Measurements from ENCODE around the gene EXPH5. TPM values are rescaled to one million over a fixed set of nuclear protein-coding genes. Genes with fewer than 3 reads are reported as not detected.
"Not testable (repeated sequence)": the region's sequence is repeated elsewhere in the genome, so short reads cannot be mapped to it uniquely, and the experiment has no call there.

EXPH5 gene
- total RNA-seq, 1 donor from 2014 or later, result 32.8 TPM

DNA sequence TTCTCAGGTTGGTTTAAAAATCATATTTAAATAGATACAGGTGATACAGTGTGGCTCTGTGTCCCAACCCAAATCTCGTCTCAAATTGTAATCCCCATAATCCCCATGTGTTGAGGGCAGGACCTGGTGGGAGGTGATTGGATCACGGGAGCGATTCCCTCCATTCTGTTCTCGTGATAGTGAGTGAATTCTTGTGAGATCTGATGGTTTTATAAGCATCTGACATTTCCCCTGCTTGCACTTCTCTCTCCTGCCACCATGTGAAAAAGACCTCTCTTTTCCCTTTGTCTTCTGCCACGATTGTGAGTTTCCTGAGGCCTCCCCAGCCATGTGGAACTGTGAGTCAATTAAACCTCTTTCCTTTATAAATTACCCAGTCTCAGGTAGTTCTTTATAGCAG lies 9.2 kb upstream of the EXPH5 start:
- not testable (repeated sequence) for H3K9me3 Mint-ChIP-seq (ENCODE audit: low read depth)
- TF ChIP-seq, protein P1, sequence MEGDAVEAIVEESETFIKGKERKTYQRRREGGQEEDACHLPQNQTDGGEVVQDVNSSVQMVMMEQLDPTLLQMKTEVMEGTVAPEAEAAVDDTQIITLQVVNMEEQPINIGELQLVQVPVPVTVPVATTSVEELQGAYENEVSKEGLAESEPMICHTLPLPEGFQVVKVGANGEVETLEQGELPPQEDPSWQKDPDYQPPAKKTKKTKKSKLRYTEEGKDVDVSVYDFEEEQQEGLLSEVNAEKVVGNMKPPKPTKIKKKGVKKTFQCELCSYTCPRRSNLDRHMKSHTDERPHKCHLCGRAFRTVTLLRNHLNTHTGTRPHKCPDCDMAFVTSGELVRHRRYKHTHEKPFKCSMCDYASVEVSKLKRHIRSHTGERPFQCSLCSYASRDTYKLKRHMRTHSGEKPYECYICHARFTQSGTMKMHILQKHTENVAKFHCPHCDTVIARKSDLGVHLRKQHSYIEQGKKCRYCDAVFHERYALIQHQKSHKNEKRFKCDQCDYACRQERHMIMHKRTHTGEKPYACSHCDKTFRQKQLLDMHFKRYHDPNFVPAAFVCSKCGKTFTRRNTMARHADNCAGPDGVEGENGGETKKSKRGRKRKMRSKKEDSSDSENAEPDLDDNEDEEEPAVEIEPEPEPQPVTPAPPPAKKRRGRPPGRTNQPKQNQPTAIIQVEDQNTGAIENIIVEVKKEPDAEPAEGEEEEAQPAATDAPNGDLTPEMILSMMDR (IDR thresholded peaks at IDR 0.05; ENCODE audit: unreplicated experiment), result peak; percentile 14

DNA sequence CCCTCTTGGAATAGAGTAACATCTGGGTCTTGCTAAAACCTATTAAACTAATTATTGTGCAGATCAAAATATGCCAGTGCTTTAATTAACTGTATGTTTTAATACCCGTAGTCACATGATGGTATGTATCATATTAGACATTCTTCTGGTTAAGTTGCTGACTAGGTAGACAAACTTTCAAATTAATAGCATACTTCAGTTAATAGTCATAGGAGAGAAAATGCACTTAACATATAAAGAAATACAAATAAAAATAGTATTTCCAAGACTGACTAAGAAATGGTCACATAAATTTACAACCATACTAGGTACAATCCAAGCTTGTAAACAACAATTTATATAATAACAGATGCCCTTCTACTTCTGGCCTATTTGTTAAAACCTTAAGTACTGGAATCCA lies 7.6 kb upstream of the EXPH5 start:
- Mint-ChIP-seq H3K27me3 (peaks cover 5% of the 10 kb centered on the region), H3K36me3 (ENCODE audit: insufficient read depth) (no peaks in the 10 kb centered on the region), H3K27ac (no peak overlapping the region), H3K4me1 (ENCODE audit: low read depth) (peaks cover 7% of the 10 kb centered on the region), H3K9me3 (ENCODE audit: low read depth) (no peaks in the 10 kb centered on the region), H3K4me3 (ENCODE audit: low read depth) (no peak overlapping the region)
- TF ChIP-seq, protein P1 (IDR thresholded peaks at IDR 0.05; ENCODE audit: unreplicated experiment), result no peak
- no peak for DNase-seq (ENCODE audit: low spot score, unreplicated experiment)

More for the DNA sequence above, 9.2 kb upstream of the EXPH5 start:
- DNase-seq (ENCODE audit: low spot score, unreplicated experiment); H3K27me3 Mint-ChIP-seq; H3K4me3 Mint-ChIP-seq (ENCODE audit: low read depth); H3K27ac Mint-ChIP-seq; H3K36me3 Mint-ChIP-seq (ENCODE audit: insufficient read depth); H3K4me1 Mint-ChIP-seq (ENCODE audit: low read depth): not testable (repeated sequence)

DNA sequence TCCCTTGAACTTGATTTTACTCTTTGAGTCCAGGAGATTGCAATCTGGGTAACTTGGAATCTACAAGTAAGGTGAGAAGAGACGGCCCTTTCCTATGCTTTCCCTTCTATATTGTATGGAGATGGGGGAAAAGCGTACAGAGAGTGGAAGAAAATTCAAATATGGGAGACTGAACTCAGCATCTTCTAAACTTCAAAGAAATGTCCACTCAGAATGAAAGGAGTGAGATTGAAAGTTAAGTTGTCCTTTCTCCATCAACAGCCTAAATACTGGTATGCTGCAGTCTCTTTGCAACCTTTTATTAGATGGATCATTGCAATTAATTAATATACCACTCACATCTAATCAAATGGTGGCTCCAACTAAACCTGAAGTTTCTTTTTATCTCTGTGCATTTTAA lies 6.4 kb upstream of the EXPH5 start:
- H3K4me1 Mint-ChIP-seq (ENCODE audit: low read depth), result peaks cover 14% of the 10 kb centered on the region
- H3K27me3 Mint-ChIP-seq, result peaks cover 5% of the 10 kb centered on the region
- H3K36me3 Mint-ChIP-seq (ENCODE audit: insufficient read depth), result no peaks in the 10 kb centered on the region
- no peak overlapping the region for H3K27ac Mint-ChIP-seq
- no peak overlapping the region for H3K4me3 Mint-ChIP-seq (ENCODE audit: low read depth)
- no peaks in the 10 kb centered on the region for H3K9me3 Mint-ChIP-seq (ENCODE audit: low read depth)
- TF ChIP-seq, protein P1 (IDR thresholded peaks at IDR 0.05; ENCODE audit: unreplicated experiment), result no peak
- DNase-seq (ENCODE audit: low spot score, unreplicated experiment), result no peak

DNA sequence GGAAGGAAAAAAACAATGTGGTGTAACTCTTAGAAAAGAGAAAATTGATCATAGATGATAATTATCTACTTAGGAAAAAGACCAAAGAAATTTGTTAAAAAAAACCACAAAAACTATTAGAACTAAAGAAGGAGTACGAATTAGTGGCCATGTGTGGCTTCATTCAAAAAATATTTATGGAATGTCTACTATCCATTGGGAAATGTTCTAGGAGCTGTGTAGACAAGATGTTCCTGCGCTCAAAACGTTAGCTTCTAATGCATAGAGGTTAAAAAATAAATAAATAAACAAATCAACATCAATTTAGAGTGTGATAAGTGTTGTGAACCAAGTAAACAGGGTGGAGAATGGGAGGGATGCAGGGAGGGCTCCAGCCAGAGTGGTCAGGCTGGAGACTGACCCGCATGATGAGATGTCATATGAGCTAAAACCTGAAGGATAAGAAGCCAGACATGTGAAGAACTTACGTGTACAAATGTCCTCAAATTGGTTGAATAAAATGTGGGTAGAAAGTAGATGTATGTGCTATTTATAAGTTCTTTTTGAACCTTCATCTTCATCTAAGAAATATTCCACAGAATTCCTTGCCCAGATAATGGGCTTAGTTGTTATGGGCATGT lies 4.3 kb upstream of the EXPH5 start:
- peaks cover 23% of the 10 kb centered on the region for H3K4me1 Mint-ChIP-seq (ENCODE audit: low read depth)
- no peak overlapping the region for H3K27ac Mint-ChIP-seq
- no peak for DNase-seq (ENCODE audit: low spot score, unreplicated experiment)
- H3K9me3 Mint-ChIP-seq (ENCODE audit: low read depth), result no peaks in the 10 kb centered on the region
- no peaks in the 10 kb centered on the region for H3K27me3 Mint-ChIP-seq
- H3K36me3 Mint-ChIP-seq (ENCODE audit: insufficient read depth), result no peaks in the 10 kb centered on the region
- no peak overlapping the region for H3K4me3 Mint-ChIP-seq (ENCODE audit: low read depth)
- TF ChIP-seq, protein P1 (IDR thresholded peaks at IDR 0.05; ENCODE audit: unreplicated experiment), result no peak

DNA sequence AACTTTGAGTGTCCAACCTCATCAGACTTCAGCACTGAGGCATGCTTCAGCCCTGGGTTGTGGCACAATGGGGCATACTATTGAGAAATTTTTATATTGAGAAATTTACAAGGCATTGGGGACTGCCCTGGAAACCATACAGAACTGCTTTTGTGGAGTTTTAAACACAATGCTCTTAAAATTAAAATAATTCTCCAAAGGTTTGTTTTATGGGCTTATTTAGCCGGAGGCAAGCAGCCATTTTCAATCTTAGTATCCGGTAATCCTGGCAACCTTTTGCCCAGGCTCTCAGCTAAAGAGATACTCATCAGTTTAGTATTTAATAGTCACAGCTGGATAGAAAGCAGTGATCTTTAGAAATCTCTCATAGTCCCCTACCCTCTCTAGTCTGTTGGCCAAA lies 3.1 kb upstream of the EXPH5 start:
- Mint-ChIP-seq H3K36me3 (ENCODE audit: insufficient read depth) (no peaks in the 10 kb centered on the region), H3K4me1 (ENCODE audit: low read depth) (peaks cover 32% of the 10 kb centered on the region), H3K9me3 (ENCODE audit: low read depth) (no peaks in the 10 kb centered on the region), H3K27ac (no peak overlapping the region), H3K4me3 (ENCODE audit: low read depth) (no peak overlapping the region), H3K27me3 (no peaks in the 10 kb centered on the region)
- no peak for DNase-seq (ENCODE audit: low spot score, unreplicated experiment)
- TF ChIP-seq, protein P1 (IDR thresholded peaks at IDR 0.05; ENCODE audit: unreplicated experiment), result no peak
